LNCaP clone FGC (cell line): ENCODE results near the gene HSDL1.
"Not testable (repeated sequence)": the region's sequence is repeated elsewhere in the genome, so short reads cannot be mapped to it uniquely, and the experiment has no call there.

Experiments used
- DNase-seq: peaks from one replicate; pipeline ENCODE4 v3.0.0-alpha.2; 2011; ENCODE audit warnings: low read depth
- H3K4me3 ChIP-seq: 2 replicates; pipeline ENCODE4 v1.5.1; 2011; ENCODE audit warnings: mild to moderate bottlenecking, low read depth, low read length, control low read depth
- CTCF ChIP-seq: IDR thresholded peaks from 2 replicates; pipeline ENCODE4 v1.5.1; 2012; ENCODE audit warnings: mild to moderate bottlenecking; ENCODE audit not compliant: control insufficient read depth, insufficient read depth; ENCODE audit errors: extremely low read depth

Gene HSDL1

GRCh38 chr16:84116720-84117493 lies 28.1 kb downstream of the HSDL1 start, which contains the start of gene MBTPS1:
TSS of gene MBTPS1 (minus strand) at chr16:84116942. CDS start at chr16:84101783, 15,159 bp downstream.
- H3K4me3 ChIP-seq, result peak within 1 kb of the TSS; percentile 93
- DNase-seq, result peak; percentile 90
- TF ChIP-seq CTCF, result no peak

GRCh38 chr16:84115919-84116719 lies 28.9 kb downstream of the HSDL1 start:
- peak; percentile 23 for TF ChIP-seq CTCF
- DNase-seq, result peak; percentile 18
- peak overlapping the region; percentile 93 for H3K4me3 ChIP-seq

- not testable (repeated sequence) for H3K4me3 ChIP-seq, DNase-seq
Observed at GRCh38 chr16:84111949-84112348, 33.0 kb downstream of the HSDL1 start.

GRCh38 chr16:84111525-84111924 lies 33.5 kb downstream of the HSDL1 start:
- no peak overlapping the region for H3K4me3 ChIP-seq
- TF ChIP-seq CTCF, result no peak
- no peak for DNase-seq

- no peak overlapping the region for H3K4me3 ChIP-seq
- no peak for DNase-seq
- no peak for TF ChIP-seq CTCF
Observed at GRCh38 chr16:84110527-84110926, 34.5 kb downstream of the HSDL1 start.

- TF ChIP-seq CTCF, result no peak
- H3K4me3 ChIP-seq, result no peak overlapping the region
- DNase-seq, result no peak
Observed at GRCh38 chr16:84109598-84110335, 35.2 kb downstream of the HSDL1 start.

- no peak for TF ChIP-seq CTCF
- DNase-seq, result no peak
- no peak overlapping the region for H3K4me3 ChIP-seq
Observed at GRCh38 chr16:84107921-84108320, 37.1 kb downstream of the HSDL1 start.
